Kidney capillary endothelial cell (primary cell): ENCODE measurements around the gene ACACB.

Experiments
- DNase-seq: peaks from one replicate; pipeline ENCODE4 v3.0.0-alpha.2; 2018; ENCODE audit warnings: low spot score

Gene ACACB

GRCh38 chr12:109174468-109174867 lies 58.1 kb downstream of the ACACB start:
- no peak for DNase-seq

GRCh38 chr12:109178532-109178931 lies 62.1 kb downstream of the ACACB start:
- no peak for DNase-seq

GRCh38 chr12:109179927-109180326 lies 63.5 kb downstream of the ACACB start:
- no peak for DNase-seq

GRCh38 chr12:109182041-109182839 lies 65.9 kb downstream of the ACACB start:
- no peak for DNase-seq

- DNase-seq: no peak
Measured at GRCh38 chr12:109185441-109185840, 69.1 kb downstream of the ACACB start.

- DNase-seq: no peak
Measured at GRCh38 chr12:109186993-109187653, 70.7 kb downstream of the ACACB start.

GRCh38 chr12:109188108-109188712 lies 71.8 kb downstream of the ACACB start:
- no peak for DNase-seq

GRCh38 chr12:109189291-109189690 lies 72.9 kb downstream of the ACACB start:
- DNase-seq: no peak

- no peak for DNase-seq
Measured at GRCh38 chr12:109191621-109192250, 75.3 kb downstream of the ACACB start.

GRCh38 chr12:109192358-109192757 lies 76.0 kb downstream of the ACACB start:
- DNase-seq: no peak

- no peak for DNase-seq
Measured at GRCh38 chr12:109193896-109194295, 77.5 kb downstream of the ACACB start.

GRCh38 chr12:109196332-109196731 lies 79.9 kb downstream of the ACACB start:
- DNase-seq: no peak

- DNase-seq: no peak
Measured at GRCh38 chr12:109197327-109197726, 80.9 kb downstream of the ACACB start.

GRCh38 chr12:109199324-109199723 lies 82.9 kb downstream of the ACACB start:
- DNase-seq: no peak

GRCh38 chr12:109200825-109201495 lies 84.6 kb downstream of the ACACB start:
- DNase-seq: no peak

GRCh38 chr12:109201496-109201885 lies 85.1 kb downstream of the ACACB start:
- no peak for DNase-seq

- no peak for DNase-seq
Measured at GRCh38 chr12:109202770-109203169, 86.4 kb downstream of the ACACB start.

- DNase-seq: no peak
Measured at GRCh38 chr12:109203480-109203879, 87.1 kb downstream of the ACACB start.

- no peak for DNase-seq
Measured at GRCh38 chr12:109209082-109209481, 92.7 kb downstream of the ACACB start.

- no peak for DNase-seq
Measured at GRCh38 chr12:109212460-109213115, 96.2 kb downstream of the ACACB start.

GRCh38 chr12:109214131-109214530 lies 97.7 kb downstream of the ACACB start:
- DNase-seq: no peak

GRCh38 chr12:109218996-109219395 lies 102.6 kb downstream of the ACACB start:
- no peak for DNase-seq
